Neural progenitor cell (in vitro differentiated cells): ENCODE data around the gene DDX5.

Experiments used
- CTCF ChIP-seq: fragments of 200-600 bp; sonication (generic); IDR thresholded peaks from 2 replicates; pipeline ENCODE4 v1.5.1; 2017; ENCODE audit warnings: antibody characterized with exemption, mild to moderate bottlenecking
- EZH2phosphoT487 ChIP-seq: fragments of 200-600 bp; sonication (generic); IDR thresholded peaks from 2 replicates; pipeline ENCODE4 v1.6.1; 2017; ENCODE audit warnings: antibody characterized with exemption

GRCh38 chr17:64508683-64509082 lies 2.6 kb upstream of the DDX5 start:
- no peak for TF ChIP-seq CTCF
- TF ChIP-seq EZH2phosphoT487 = no peak
